Uterus (tissue), 4 donors: ENCODE data around the gene ZNF750. TPM values are rescaled to one million over a fixed set of nuclear protein-coding genes. Genes with fewer than 3 reads are reported as not detected.

Source experiments
- DNase-seq, 2 donors: peaks; one replicate each; pipeline ENCODE4 v3.0.0-alpha.2; 2019 to 2020
- H3K27ac ChIP-seq, 2 donors: fragments of 200-600 bp; sonication (generic); 1 replicate in 1 of 2; 2 replicates in 1 of 2; pipeline ENCODE4 v1.5.1; 2016 to 2018
- H3K27me3 ChIP-seq, 2 donors: fragments of 200-600 bp; sonication (generic); one replicate each; pipeline ENCODE4 v1.5.1; 2018 to 2019; ENCODE audit warnings: control low read depth in 1 of 2
- H3K36me3 ChIP-seq, 2 donors: fragments of 200-600 bp; sonication (generic); one replicate each; pipeline ENCODE4 v1.5.1; 2019; ENCODE audit warnings: control low read depth in 1 of 2
- H3K4me1 ChIP-seq, 2 donors: fragments of 200-600 bp; sonication (generic); one replicate each; pipeline ENCODE4 v1.5.1; 2018 to 2019; ENCODE audit warnings: control low read depth in 1 of 2
- H3K4me3 ChIP-seq, 2 donors: fragments of 200-600 bp; sonication (generic); 1 replicate in 1 of 2; 2 replicates in 1 of 2; pipeline ENCODE4 v1.5.1; 2018 to 2019; ENCODE audit warnings: mild to moderate bottlenecking in 1 of 2
- H3K9me3 ChIP-seq, 2 donors: fragments of 200-600 bp; sonication (generic); one replicate each; pipeline ENCODE4 v1.5.1; 2019; ENCODE audit warnings: control low read depth in 1 of 2
- CTCF ChIP-seq, 4 experiments: fragments of 200-600 bp in 2 of 4; fragments of 450-650 bp in 2 of 4; sonication (generic) in 2 of 4; IDR thresholded peaks; one replicate each; pipeline ENCODE4 v1.5.1; 2016 to 2019; ENCODE audit warnings: antibody characterized with exemption in 4 of 4, mild to moderate bottlenecking in 2 of 4, moderate library complexity in 1 of 4
- POLR2A ChIP-seq, 2 donors: fragments of 450-650 bp; IDR thresholded peaks; one replicate each; pipeline ENCODE4 v1.6.1; 2016; ENCODE audit warnings: antibody characterized with exemption in 2 of 2, mild to moderate bottlenecking in 1 of 2, moderate library complexity in 1 of 2
- intact Hi-C: fragments of 100-400 bp; cut with DNase I; formaldehyde crosslinking; loops from one replicate; pipeline ENCODE4 v1.15.1; 2023; ENCODE audit warnings: low total_unique reads
- total RNA-seq, 4 donors: library from RNA; depleted of rRNA in 3 of 4; stranded (reverse); fragments of >200 nt in 3 of 4; gene quantifications; one replicate each; pipeline versions ENCODE4 v1.1.0 to v1.2.4, GENCODE V29; 2014 to 2023
- donor health status: DM: yes; HTN: yes; CAD: no.

Gene ZNF750
- total RNA-seq, 4 donors from 2014 or later, result under 0.01 to 0.07 TPM; not detected in 2

GRCh38 chr17:82807562-82807961 lies 32.3 kb downstream of the ZNF750 start:
- DNase-seq, result no peak
- peaks cover 3 to 6% of the 10 kb centered on the region in 2 donors for H3K4me1 ChIP-seq
- TF ChIP-seq CTCF (IDR thresholded peaks at IDR 0.05) (no peak), POLR2A (IDR thresholded peaks at IDR 0.05) (no peak)
- H3K4me3 ChIP-seq, result no peak overlapping the region
- H3K27me3 ChIP-seq, result no peaks in the 10 kb centered on the region
- intact Hi-C loops, result no loop called here
- H3K9me3 ChIP-seq, result no peaks in the 10 kb centered on the region
- no peak overlapping the region for H3K27ac ChIP-seq
- H3K36me3 ChIP-seq, result no peaks in the 10 kb centered on the region

- Histone ChIP-seq H3K4me1 (peaks cover 3 to 6% of the 10 kb centered on the region in 2 donors), H3K4me3 (no peak overlapping the region), H3K27ac (no peak overlapping the region), H3K27me3 (no peaks in the 10 kb centered on the region), H3K36me3 (no peaks in the 10 kb centered on the region), H3K9me3 (no peaks in the 10 kb centered on the region)
- TF ChIP-seq POLR2A (IDR thresholded peaks at IDR 0.05) (no peak), CTCF (IDR thresholded peaks at IDR 0.05) (no peak)
- intact Hi-C loops, result no loop called here
- DNase-seq, result no peak
Measured at GRCh38 chr17:82807101-82807500, 32.7 kb downstream of the ZNF750 start.

GRCh38 chr17:82806645-82807044 lies 33.2 kb downstream of the ZNF750 start:
- TF ChIP-seq CTCF (IDR thresholded peaks at IDR 0.05) (no peak), POLR2A (IDR thresholded peaks at IDR 0.05) (no peak)
- intact Hi-C loops, result no loop called here
- no peak for DNase-seq
- H3K27me3 ChIP-seq, result no peaks in the 10 kb centered on the region
- H3K4me1 ChIP-seq, result peaks cover 3 to 6% of the 10 kb centered on the region in 2 donors
- no peaks in the 10 kb centered on the region for H3K9me3 ChIP-seq
- H3K36me3 ChIP-seq, result no peaks in the 10 kb centered on the region
- no peak overlapping the region for H3K4me3 ChIP-seq
- no peak overlapping the region for H3K27ac ChIP-seq

- no peaks in the 10 kb centered on the region for H3K36me3 ChIP-seq
- H3K27me3 ChIP-seq, result no peaks in the 10 kb centered on the region
- DNase-seq, result no peak
- H3K4me1 ChIP-seq, result peaks cover 3 to 6% of the 10 kb centered on the region in 2 donors
- H3K9me3 ChIP-seq, result no peaks in the 10 kb centered on the region
- H3K4me3 ChIP-seq, result no peak overlapping the region
- intact Hi-C loops, result no loop called here
- no peak overlapping the region for H3K27ac ChIP-seq
- TF ChIP-seq CTCF (IDR thresholded peaks at IDR 0.05) (no peak), POLR2A (IDR thresholded peaks at IDR 0.05) (no peak)
Measured at GRCh38 chr17:82805823-82806222, 34.0 kb downstream of the ZNF750 start.

- intact Hi-C loops, result no loop called here
- Histone ChIP-seq H3K9me3 (no peaks in the 10 kb centered on the region), H3K4me1 (peaks cover 3 to 6% of the 10 kb centered on the region in 2 donors), H3K4me3 (no peak overlapping the region), H3K27ac (peak overlapping the region; percentile 80 to 87), H3K36me3 (no peaks in the 10 kb centered on the region), H3K27me3 (no peaks in the 10 kb centered on the region)
- TF ChIP-seq CTCF (IDR thresholded peaks at IDR 0.05), result no peak
- TF ChIP-seq POLR2A (IDR thresholded peaks at IDR 0.05), result no peak
- no peak for DNase-seq
Measured at GRCh38 chr17:82805254-82805653, 34.6 kb downstream of the ZNF750 start.
